Type B pancreatic cell (in vitro differentiated cells): ENCODE measurements around the gene PRRG3. TPM values are rescaled to one million over a fixed set of nuclear protein-coding genes. Genes with fewer than 3 reads are reported as not detected.

Experiments
- DNase-seq: peaks from one replicate; pipeline ENCODE4 v3.0.0; 2021; ENCODE audit warnings: mixed read lengths; ENCODE audit not compliant: unreplicated experiment; ENCODE audit errors: extremely low spot score
- H3K27ac Mint-ChIP-seq: 2 replicates; pipeline ENCODE4 v1.8.0; 2021; ENCODE audit warnings: mild to moderate bottlenecking, mixed read lengths
- H3K27me3 Mint-ChIP-seq: 2 replicates; pipeline ENCODE4 v1.8.0; 2021; ENCODE audit warnings: mixed read lengths
- H3K36me3 Mint-ChIP-seq: 2 replicates; pipeline ENCODE4 v1.8.0; 2021; ENCODE audit warnings: mixed read lengths
- H3K4me1 Mint-ChIP-seq: one replicate; pipeline ENCODE4 v1.8.0; 2021; ENCODE audit warnings: mixed read lengths; ENCODE audit not compliant: unreplicated experiment
- H3K4me3 Mint-ChIP-seq: 2 replicates; pipeline ENCODE4 v1.8.0; 2021; ENCODE audit warnings: mild to moderate bottlenecking, mixed read lengths
- H3K9me3 Mint-ChIP-seq: 2 replicates; pipeline ENCODE4 v1.8.0; 2021; ENCODE audit warnings: mixed read lengths
- CTCF ChIP-seq: fragments of 200-600 bp; sonication (generic); conservative IDR thresholded peaks from 2 replicates; pipeline ENCODE4 v1.5.0; 2021; ENCODE audit warnings: antibody characterized with exemption, mild to moderate bottlenecking
- total RNA-seq: library from RNA; stranded (reverse); gene quantifications from 2 replicates; pipeline ENCODE4 v1.2.1, GENCODE V29; 2021; ENCODE audit warnings: low replicate concordance

Gene PRRG3
- total RNA-seq, 1 donor from 2014 or later = 2.6 TPM

GRCh38 chrX:151697522-151697921 is 2.3 kb downstream of the PRRG3 start:
- H3K9me3 Mint-ChIP-seq = peaks cover 5% of the 10 kb centered on the region
- peaks cover 4% of the 10 kb centered on the region for H3K4me1 Mint-ChIP-seq
- no peak overlapping the region for H3K4me3 Mint-ChIP-seq
- no peak overlapping the region for H3K27ac Mint-ChIP-seq
- TF ChIP-seq CTCF = no peak
- DNase-seq = no peak
- H3K36me3 Mint-ChIP-seq = no peaks in the 10 kb centered on the region
- peaks cover 24% of the 10 kb centered on the region for H3K27me3 Mint-ChIP-seq

GRCh38 chrX:151698485-151698884 is 3.2 kb downstream of the PRRG3 start:
- DNase-seq = no peak
- no peak for TF ChIP-seq CTCF
- H3K27me3 Mint-ChIP-seq = peaks cover 24% of the 10 kb centered on the region
- peaks cover 4% of the 10 kb centered on the region for H3K4me1 Mint-ChIP-seq
- no peak overlapping the region for H3K4me3 Mint-ChIP-seq
- H3K36me3 Mint-ChIP-seq = no peaks in the 10 kb centered on the region
- no peak overlapping the region for H3K27ac Mint-ChIP-seq
- peaks cover under 1% of the 10 kb centered on the region for H3K9me3 Mint-ChIP-seq

- Mint-ChIP-seq H3K4me1 (peaks cover 4% of the 10 kb centered on the region), H3K27ac (no peak overlapping the region), H3K27me3 (peaks cover 20% of the 10 kb centered on the region), H3K9me3 (no peaks in the 10 kb centered on the region), H3K4me3 (no peak overlapping the region), H3K36me3 (no peaks in the 10 kb centered on the region)
- TF ChIP-seq CTCF = no peak
- no peak for DNase-seq
Measured at GRCh38 chrX:151699746-151700145, 4.5 kb downstream of the PRRG3 start.

- no peaks in the 10 kb centered on the region for H3K9me3 Mint-ChIP-seq
- DNase-seq = no peak
- H3K27me3 Mint-ChIP-seq = peaks cover 16% of the 10 kb centered on the region
- H3K4me3 Mint-ChIP-seq = no peak overlapping the region
- H3K36me3 Mint-ChIP-seq = no peaks in the 10 kb centered on the region
- TF ChIP-seq CTCF = no peak
- peaks cover 2% of the 10 kb centered on the region for H3K4me1 Mint-ChIP-seq
- no peak overlapping the region for H3K27ac Mint-ChIP-seq
Measured at GRCh38 chrX:151700581-151700980, 5.3 kb downstream of the PRRG3 start.

- Mint-ChIP-seq H3K36me3 (no peaks in the 10 kb centered on the region), H3K27ac (no peak overlapping the region), H3K9me3 (no peaks in the 10 kb centered on the region), H3K4me1 (no peaks in the 10 kb centered on the region), H3K4me3 (no peak overlapping the region), H3K27me3 (peaks cover 12% of the 10 kb centered on the region)
- no peak for TF ChIP-seq CTCF
- DNase-seq = no peak
Measured at GRCh38 chrX:151701071-151701470, 5.8 kb downstream of the PRRG3 start.

GRCh38 chrX:151701531-151701930 is 6.3 kb downstream of the PRRG3 start:
- Mint-ChIP-seq H3K4me1 (no peaks in the 10 kb centered on the region), H3K27ac (no peak overlapping the region), H3K9me3 (no peaks in the 10 kb centered on the region), H3K36me3 (no peaks in the 10 kb centered on the region), H3K27me3 (peaks cover 7% of the 10 kb centered on the region), H3K4me3 (no peak overlapping the region)
- TF ChIP-seq CTCF = no peak
- no peak for DNase-seq
